Stimulated activated CD4-positive, alpha-beta T cell treated with anti-CD3 and anti-CD28 coated beads, TNF-alpha, amount 100 ng/mL, for 4 hours (primary cell): ENCODE measurements around the gene UPF2.

ENCODE experiments used
- DNase-seq, 3 experiments: peaks; one replicate each; pipeline ENCODE4 v3.0.0-alpha.2; 2020; ENCODE audit warnings: low read depth in 3 of 3

The UPF2 gene

GRCh38 chr10:11958956-11959355 is 83.7 kb downstream of the UPF2 start:
- no peak for DNase-seq

DNA sequence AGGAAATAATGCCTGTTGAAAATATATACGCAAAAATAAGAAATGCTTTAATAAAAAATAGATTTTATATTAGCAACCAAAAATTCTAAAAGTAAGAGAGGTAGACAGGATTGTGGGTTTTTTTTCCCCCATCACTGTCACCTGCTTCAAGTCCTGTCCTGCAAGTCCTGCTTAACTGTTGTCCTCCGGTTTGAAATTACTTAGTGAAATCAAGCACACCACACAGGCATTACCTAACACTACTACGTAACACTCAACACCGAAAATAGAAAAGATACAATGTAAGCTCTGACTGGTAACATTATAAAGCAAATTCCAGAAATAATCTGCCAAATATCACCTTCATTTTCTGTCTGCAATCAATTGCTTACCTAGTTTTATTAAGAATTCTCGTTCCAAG is 90.9 kb downstream of the UPF2 start:
- DNase-seq: no peak

GRCh38 chr10:11950325-11951018 is 92.1 kb downstream of the UPF2 start:
- DNase-seq: no peak

DNA sequence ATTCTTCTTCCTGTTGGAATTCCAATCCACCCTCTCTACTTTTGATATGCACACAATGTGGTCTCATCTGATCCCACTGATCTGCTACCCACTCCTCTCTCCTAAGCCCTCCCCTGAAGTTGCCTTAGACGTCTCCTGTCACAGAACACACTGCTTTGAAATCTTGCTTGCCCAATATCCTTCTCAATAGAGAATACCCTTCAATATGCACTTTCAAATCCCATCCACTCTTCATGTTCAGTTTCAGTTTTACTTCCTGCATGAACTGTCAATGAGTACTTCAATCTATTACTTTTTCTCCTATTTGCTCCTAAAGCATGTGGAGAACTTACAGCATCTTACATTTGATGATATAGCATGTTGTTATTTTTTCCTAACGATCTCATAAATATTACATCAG is 93.5 kb downstream of the UPF2 start:
- DNase-seq: no peak

DNA sequence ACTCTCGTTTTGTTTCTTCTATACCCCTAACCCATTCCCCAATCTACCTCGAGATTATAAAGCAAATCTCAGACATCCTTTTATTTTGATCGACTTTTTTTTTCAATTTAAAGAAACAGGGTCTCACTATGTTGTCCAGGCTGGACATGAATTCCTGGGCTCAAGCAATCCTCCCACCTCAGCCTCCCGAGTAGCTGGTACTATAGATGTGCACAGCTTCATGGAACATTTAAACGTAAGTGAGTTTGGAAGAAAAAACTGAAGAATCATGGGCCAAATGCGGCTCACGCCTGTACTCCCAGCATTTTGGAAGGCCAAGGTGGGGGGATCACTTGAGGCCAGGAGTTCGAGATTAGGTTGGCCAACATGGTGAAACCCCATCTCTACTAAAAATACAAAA is 96.0 kb downstream of the UPF2 start:
- no peak for DNase-seq

- DNase-seq: no peak
Observed at GRCh38 chr10:11936389-11937152, 106.0 kb downstream of the UPF2 start.

DNA sequence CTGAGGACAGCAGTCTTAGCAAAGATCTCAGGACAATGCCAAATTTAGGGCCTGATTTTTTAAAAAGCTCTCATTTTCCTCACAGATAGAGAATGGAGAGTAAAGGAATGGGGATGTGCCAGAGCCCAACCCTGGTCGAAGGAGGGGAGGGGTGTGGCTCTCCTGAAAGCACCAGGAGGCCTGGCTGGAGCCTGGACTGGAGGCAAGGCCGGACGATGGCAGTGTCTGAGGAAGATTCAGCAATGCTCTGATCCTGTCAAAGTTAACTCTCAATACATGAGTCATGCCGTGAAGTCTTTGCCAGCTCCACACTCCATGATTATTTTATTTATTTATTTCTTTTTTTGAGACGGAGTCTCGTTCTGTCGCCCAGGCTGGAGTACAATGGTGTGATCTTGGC is 108.3 kb downstream of the UPF2 start:
- DNase-seq: no peak

GRCh38 chr10:11933577-11934223 is 108.9 kb downstream of the UPF2 start:
- no peak for DNase-seq

- no peak for DNase-seq
Observed at GRCh38 chr10:11931038-11931437, 111.6 kb downstream of the UPF2 start.

GRCh38 chr10:11930312-11930978 is 112.2 kb downstream of the UPF2 start:
- no peak for DNase-seq

DNA sequence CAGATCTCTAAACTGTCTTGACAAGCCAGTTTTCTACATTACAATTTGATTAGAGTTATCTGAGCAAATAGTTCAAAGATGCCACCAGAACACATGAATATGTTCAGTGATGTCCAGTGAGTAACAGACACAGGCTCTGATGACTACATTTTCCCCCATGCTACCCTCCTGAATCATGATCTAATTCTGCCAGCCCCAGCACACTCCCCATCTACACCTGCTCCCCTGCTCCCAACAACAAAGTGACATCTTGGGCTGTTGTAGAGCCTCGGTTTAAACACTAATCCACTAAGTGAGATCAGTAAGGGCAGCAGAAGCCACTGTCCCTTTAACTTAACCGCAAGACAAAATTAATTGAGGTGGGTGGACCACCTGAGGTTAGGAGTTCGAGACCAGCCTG is 114.9 kb downstream of the UPF2 start:
- no peak for DNase-seq

GRCh38 chr10:11921800-11922392 is 120.7 kb downstream of the UPF2 start:
- no peak for DNase-seq

GRCh38 chr10:11919271-11919670 is 123.3 kb downstream of the UPF2 start:
- no peak for DNase-seq

GRCh38 chr10:11918384-11918783 is 124.2 kb downstream of the UPF2 start:
- DNase-seq: no peak

DNA sequence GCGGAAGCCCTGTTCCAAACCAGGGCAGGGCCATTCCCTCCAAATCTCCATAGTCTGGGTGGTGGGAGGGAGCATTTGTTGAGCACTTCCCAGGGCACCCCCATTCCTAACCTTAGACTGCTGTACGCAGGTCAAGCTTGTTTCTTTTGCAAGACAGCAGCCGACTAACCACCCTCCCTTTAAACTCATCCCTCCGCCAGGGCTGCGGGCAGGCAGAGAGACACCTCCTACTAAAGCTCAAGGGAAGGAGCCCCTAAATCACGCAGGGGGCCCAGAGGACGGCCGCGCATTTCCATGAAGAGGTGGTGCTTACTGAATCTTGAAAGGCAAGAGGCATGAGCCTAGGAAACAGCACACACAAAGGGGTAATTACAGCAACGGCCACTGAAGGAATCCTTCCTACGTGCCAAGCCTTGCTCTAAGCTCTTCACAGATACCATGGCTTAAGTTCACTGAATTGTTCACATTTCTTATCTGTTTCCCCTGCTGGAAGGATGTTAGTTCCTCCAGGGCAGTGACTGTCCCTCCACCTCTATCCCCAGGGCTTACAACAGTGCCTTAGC is 129.4 kb downstream of the UPF2 start:
- DNase-seq: no peak

GRCh38 chr10:11910102-11910501 is 132.5 kb downstream of the UPF2 start:
- no peak for DNase-seq

- DNase-seq: no peak
Observed at GRCh38 chr10:11909618-11910017, 133.0 kb downstream of the UPF2 start.

DNA sequence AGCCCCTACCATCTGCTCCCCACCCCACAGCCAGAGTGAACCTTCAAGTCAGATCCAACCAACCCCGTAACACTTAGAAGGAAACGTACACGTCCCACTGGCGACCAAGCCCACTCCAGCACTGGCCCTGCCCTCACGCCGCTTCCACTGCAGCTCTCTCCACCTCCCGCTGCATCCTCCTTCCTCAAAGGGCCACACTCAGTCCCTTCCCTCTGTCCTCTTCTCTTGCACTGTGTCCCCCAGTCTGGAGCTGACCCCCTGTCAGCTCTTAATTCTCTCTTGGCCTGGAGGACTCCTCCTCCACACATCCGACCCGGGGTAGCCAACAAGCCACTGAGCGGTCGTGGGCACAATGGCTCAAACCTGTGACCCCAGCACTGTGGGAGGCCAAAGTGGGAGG is 133.6 kb downstream of the UPF2 start:
- no peak for DNase-seq

DNA sequence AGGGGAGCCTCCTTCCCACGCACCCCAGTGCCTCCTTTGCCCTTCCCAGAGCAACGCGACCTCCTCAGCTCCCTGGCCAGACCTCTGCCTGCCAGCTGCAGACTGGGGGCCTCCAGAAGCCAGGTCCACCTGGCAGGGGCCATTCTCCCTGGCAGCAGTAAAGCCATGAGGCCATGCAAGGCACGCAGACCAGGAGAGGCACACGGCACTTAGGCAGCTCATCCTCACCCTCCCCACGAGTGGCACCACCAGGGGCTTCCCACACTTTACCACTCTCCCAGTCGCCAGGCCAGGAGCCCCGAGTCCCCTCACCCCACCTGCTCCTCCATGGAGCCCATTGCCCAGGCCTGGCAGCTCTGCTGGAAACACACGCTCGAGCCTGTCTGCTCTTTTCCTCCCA is 134.1 kb downstream of the UPF2 start:
- no peak for DNase-seq

DNA sequence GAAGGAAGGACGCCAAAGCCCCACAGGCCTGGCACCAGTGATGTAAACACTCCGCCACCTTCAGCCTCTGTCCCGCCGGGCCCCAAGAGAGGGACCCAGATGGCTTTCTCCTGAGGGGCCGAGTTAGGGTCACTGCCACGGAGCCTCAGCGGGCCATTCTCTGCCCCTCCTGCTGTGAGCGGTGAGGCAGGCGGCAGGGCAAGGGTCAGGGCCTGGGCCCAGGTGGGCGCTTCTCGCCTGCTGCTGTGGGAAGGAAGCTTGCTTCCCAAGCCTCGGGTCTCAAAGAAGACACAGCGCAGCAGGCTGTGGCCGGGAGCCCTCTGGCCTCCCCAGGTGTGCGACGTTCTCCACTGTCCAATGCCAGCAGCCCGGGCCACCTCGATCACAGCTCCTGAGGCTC is 134.7 kb downstream of the UPF2 start:
- DNase-seq: no peak

DNA sequence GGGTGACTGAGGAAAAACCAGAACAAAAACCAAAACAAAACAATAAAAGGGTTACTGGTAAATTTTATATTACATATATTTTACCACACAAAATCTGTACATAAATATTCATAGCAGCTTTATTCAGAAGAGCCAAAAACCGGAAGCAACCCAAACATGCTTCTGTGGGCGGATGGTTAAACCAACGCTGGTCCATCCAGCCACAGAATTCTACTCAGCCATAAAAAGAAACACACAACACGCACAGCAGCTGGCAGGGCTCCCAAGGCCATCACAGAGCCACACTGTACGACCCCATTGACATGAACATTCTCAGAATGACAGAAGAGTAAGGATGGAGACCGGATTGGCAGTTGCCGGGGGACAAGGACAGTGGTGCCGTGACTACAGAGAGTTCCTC is 135.9 kb downstream of the UPF2 start:
- DNase-seq: no peak

GRCh38 chr10:11902646-11903045 is 140.0 kb downstream of the UPF2 start:
- DNase-seq: no peak
